ENCODE measurements around the gene ARID1B. TPM values are rescaled to one million over a fixed set of nuclear protein-coding genes. Genes with fewer than 3 reads are reported as not detected.

Gene ARID1B
- total RNA-seq, 1 donor from 2014 or later: 97.2 TPM

- no peak overlapping the region for H3K4me3 Mint-ChIP-seq
- TF ChIP-seq CTCF (conservative IDR thresholded peaks at IDR 0.05): no peak
- peaks cover 34% of the 10 kb centered on the region for H3K36me3 Mint-ChIP-seq
- no peaks in the 10 kb centered on the region for H3K9me3 Mint-ChIP-seq
- no peaks in the 10 kb centered on the region for H3K27me3 Mint-ChIP-seq
- H3K27ac Mint-ChIP-seq: no peak overlapping the region
- no peaks in the 10 kb centered on the region for H3K4me1 Mint-ChIP-seq (ENCODE audit: unreplicated experiment)
- DNase-seq (ENCODE audit: extremely low spot score, unreplicated experiment): no peak
Observed at GRCh38 chr6:157196391-157196790, 419.2 kb downstream of the ARID1B start.

- Mint-ChIP-seq H3K4me1 (ENCODE audit: unreplicated experiment) (no peaks in the 10 kb centered on the region), H3K27me3 (no peaks in the 10 kb centered on the region), H3K4me3 (peak overlapping the region; percentile 52), H3K9me3 (no peaks in the 10 kb centered on the region), H3K36me3 (peaks cover 35% of the 10 kb centered on the region), H3K27ac (peak overlapping the region; percentile 90)
- DNase-seq (ENCODE audit: extremely low spot score, unreplicated experiment): no peak
- no peak for TF ChIP-seq CTCF (conservative IDR thresholded peaks at IDR 0.05)
Observed at GRCh38 chr6:157198425-157199279, 421.5 kb downstream of the ARID1B start.

GRCh38 chr6:157200117-157200516 is 422.9 kb downstream of the ARID1B start:
- no peak for TF ChIP-seq CTCF (conservative IDR thresholded peaks at IDR 0.05)
- no peaks in the 10 kb centered on the region for H3K9me3 Mint-ChIP-seq
- no peak overlapping the region for H3K27ac Mint-ChIP-seq
- no peak for DNase-seq (ENCODE audit: extremely low spot score, unreplicated experiment)
- H3K27me3 Mint-ChIP-seq: no peaks in the 10 kb centered on the region
- no peak overlapping the region for H3K4me3 Mint-ChIP-seq
- H3K4me1 Mint-ChIP-seq (ENCODE audit: unreplicated experiment): no peaks in the 10 kb centered on the region
- H3K36me3 Mint-ChIP-seq: peaks cover 36% of the 10 kb centered on the region

GRCh38 chr6:157200611-157201010 is 423.4 kb downstream of the ARID1B start:
- TF ChIP-seq CTCF (conservative IDR thresholded peaks at IDR 0.05): no peak
- Mint-ChIP-seq H3K27me3 (no peaks in the 10 kb centered on the region), H3K4me3 (no peak overlapping the region), H3K9me3 (no peaks in the 10 kb centered on the region), H3K27ac (no peak overlapping the region), H3K36me3 (peaks cover 38% of the 10 kb centered on the region), H3K4me1 (ENCODE audit: unreplicated experiment) (no peaks in the 10 kb centered on the region)
- DNase-seq (ENCODE audit: extremely low spot score, unreplicated experiment): no peak

DNA sequence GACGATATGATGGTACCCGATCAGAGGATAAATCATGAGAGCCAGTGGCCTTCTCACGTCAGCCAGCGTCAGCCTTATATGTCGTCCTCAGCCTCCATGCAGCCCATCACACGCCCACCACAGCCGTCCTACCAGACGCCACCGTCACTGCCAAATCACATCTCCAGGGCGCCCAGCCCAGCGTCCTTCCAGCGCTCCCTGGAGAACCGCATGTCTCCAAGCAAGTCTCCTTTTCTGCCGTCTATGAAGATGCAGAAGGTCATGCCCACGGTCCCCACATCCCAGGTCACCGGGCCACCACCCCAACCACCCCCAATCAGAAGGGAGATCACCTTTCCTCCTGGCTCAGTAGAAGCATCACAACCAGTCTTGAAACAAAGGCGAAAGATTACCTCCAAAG is 423.9 kb downstream of the ARID1B start:
- H3K4me1 Mint-ChIP-seq (ENCODE audit: unreplicated experiment): no peaks in the 10 kb centered on the region
- no peak for TF ChIP-seq CTCF (conservative IDR thresholded peaks at IDR 0.05)
- no peaks in the 10 kb centered on the region for H3K27me3 Mint-ChIP-seq
- no peaks in the 10 kb centered on the region for H3K9me3 Mint-ChIP-seq
- H3K36me3 Mint-ChIP-seq: peaks cover 43% of the 10 kb centered on the region
- DNase-seq (ENCODE audit: extremely low spot score, unreplicated experiment): no peak
- no peak overlapping the region for H3K4me3 Mint-ChIP-seq
- H3K27ac Mint-ChIP-seq: no peak overlapping the region
